Measurements from ENCODE around the gene TMEM184B. TPM values are rescaled to one million over a fixed set of nuclear protein-coding genes. Genes with fewer than 3 reads are reported as not detected.

The TMEM184B gene
- total RNA-seq, 1 donor = 30.0 TPM

DNA sequence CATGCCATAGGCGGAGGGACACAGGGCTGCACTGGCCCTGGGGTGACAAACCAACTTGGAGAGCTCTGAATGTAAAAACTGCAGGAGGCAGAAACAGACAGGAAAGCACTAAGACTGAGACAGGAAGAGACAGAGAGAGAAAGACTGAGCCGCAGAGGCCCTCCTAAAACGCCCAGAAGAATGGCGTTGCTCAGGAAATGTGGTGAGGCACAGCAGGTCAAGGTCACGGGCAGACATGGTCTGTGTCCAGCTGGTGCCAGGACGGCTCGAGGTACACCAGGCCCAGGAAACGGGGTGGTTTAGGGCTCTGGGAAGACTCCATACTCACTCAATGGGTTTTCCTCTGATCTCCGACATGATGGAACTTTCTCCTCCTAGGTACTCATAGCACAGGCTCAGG is 41.9 kb downstream of the TMEM184B start:
- Histone ChIP-seq H4K20me1 (ENCODE audit: insufficient read depth, low read length) (no peaks in the 10 kb centered on the region), H3K27ac (ENCODE audit: low read depth, low read length) (no peak overlapping the region), H3K36me3 (ENCODE audit: insufficient read depth, low read length) (peaks cover 70% of the 10 kb centered on the region), H3K9me3 (ENCODE audit: low read depth, low read length) (no peaks in the 10 kb centered on the region), H3K27me3 (ENCODE audit: insufficient read depth, low read length) (no peaks in the 10 kb centered on the region), H3K4me1 (ENCODE audit: insufficient read depth, low read length) (peaks cover 16% of the 10 kb centered on the region), H3K4me2 (ENCODE audit: insufficient read depth, low read length) (no peak overlapping the region), H2AFZ (ENCODE audit: low read length) (no peak overlapping the region), H3K79me2 (ENCODE audit: insufficient read depth, low read length) (peaks cover 31% of the 10 kb centered on the region), H3K4me3 (ENCODE audit: insufficient read depth, low read length) (no peak overlapping the region)
- TF ChIP-seq, protein P1, sequence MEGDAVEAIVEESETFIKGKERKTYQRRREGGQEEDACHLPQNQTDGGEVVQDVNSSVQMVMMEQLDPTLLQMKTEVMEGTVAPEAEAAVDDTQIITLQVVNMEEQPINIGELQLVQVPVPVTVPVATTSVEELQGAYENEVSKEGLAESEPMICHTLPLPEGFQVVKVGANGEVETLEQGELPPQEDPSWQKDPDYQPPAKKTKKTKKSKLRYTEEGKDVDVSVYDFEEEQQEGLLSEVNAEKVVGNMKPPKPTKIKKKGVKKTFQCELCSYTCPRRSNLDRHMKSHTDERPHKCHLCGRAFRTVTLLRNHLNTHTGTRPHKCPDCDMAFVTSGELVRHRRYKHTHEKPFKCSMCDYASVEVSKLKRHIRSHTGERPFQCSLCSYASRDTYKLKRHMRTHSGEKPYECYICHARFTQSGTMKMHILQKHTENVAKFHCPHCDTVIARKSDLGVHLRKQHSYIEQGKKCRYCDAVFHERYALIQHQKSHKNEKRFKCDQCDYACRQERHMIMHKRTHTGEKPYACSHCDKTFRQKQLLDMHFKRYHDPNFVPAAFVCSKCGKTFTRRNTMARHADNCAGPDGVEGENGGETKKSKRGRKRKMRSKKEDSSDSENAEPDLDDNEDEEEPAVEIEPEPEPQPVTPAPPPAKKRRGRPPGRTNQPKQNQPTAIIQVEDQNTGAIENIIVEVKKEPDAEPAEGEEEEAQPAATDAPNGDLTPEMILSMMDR (IDR thresholded peaks at IDR 0.05; ENCODE audit: extremely low read depth, low read depth, low read length) = no peak
- DNase-seq (ENCODE audit: insufficient read length, low spot score, missing footprints) = peak; percentile 3

DNA sequence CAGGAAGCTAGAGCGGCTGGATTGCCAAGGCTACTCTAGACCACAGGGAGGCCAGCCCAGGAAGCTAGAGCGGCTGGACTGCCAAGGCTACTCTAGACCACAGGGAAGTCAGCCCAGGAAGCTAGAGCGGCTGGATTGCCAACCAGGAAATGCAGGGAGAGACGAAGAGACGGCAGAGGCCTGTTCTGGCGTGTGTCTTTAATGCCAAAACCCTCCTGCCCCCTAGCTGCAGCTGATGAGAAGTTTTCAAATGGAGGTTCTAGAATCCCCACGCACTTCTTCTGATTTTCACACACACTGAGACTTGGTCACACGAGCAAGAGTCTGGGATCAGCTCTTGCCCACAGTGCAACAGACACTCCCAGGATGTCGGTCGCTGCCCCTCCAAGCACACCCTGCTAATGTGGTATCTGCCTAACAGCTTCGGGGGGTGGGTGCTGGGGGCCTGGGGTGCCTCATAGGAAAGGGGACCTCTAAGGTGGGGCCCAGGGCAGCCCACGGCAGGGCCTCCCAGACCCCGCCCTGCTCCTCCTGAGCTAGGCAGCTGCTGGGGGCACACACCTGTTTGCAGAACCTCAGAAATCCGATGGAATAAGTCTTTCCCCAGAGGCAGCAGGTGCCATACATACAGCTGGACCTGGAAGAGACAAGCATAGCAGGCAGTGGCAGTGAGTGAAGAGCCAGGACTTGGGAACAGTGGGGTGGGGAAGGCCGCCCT is 42.5 kb downstream of the TMEM184B start:
- peak; percentile 67 for DNase-seq (ENCODE audit: insufficient read length, low spot score, missing footprints)
- peaks cover 70% of the 10 kb centered on the region for H3K36me3 ChIP-seq (ENCODE audit: insufficient read depth, low read length)
- TF ChIP-seq, protein P1 (IDR thresholded peaks at IDR 0.05; ENCODE audit: extremely low read depth, low read depth, low read length) = peak; percentile 25
- no peak overlapping the region for H2AFZ ChIP-seq (ENCODE audit: low read length)
- H3K4me2 ChIP-seq (ENCODE audit: insufficient read depth, low read length) = no peak overlapping the region
- H3K27me3 ChIP-seq (ENCODE audit: insufficient read depth, low read length) = no peaks in the 10 kb centered on the region
- no peak overlapping the region for H3K4me3 ChIP-seq (ENCODE audit: insufficient read depth, low read length)
- H3K27ac ChIP-seq (ENCODE audit: low read depth, low read length) = peak overlapping the region; percentile 39
- H3K79me2 ChIP-seq (ENCODE audit: insufficient read depth, low read length) = peaks cover 26% of the 10 kb centered on the region
- H4K20me1 ChIP-seq (ENCODE audit: insufficient read depth, low read length) = no peaks in the 10 kb centered on the region
- H3K9me3 ChIP-seq (ENCODE audit: low read depth, low read length) = no peaks in the 10 kb centered on the region
- H3K4me1 ChIP-seq (ENCODE audit: insufficient read depth, low read length) = peaks cover 16% of the 10 kb centered on the region

DNA sequence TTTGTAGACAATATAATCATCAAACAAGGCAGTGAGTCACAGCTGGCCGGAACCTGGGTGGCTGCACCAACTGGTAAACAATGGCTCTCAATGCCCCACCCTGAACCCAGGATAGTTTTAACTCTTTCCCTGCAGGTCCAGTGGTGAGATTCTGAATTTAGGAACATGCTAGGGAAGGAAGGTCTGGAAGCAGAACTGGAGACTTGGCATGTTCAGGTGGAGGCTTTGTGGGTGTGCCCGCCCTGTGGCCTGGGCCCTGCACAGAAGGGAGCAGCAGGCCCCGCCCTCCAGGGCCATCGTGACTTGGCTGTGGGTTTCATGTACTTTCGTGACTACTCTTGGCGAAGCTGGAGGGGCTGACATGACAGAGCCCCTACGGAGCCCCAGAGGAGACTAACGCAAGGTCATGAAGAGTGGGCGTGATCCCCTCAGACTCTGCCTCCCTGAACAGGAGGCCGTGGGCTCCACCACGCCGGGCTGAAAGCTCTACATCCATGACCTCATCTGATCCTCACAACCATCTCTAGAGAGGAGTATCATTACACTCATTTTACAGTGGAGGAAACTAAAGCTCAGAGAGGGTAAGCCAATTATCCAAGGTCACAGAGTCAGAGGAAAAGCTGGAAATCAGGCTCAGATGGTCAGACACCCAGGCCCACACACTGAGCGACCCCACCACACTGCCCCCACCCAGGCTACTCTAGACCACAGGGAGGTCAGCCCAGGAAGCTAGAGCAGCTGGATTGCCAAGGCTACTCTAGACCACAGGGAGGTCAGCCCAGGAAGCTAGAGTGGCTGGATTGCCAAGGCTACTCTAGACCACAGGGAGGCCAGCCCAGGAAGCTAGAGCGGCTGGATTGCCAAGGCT is 43.7 kb downstream of the TMEM184B start:
- Histone ChIP-seq H3K27ac (ENCODE audit: low read depth, low read length) (peak overlapping the region; percentile 86), H3K36me3 (ENCODE audit: insufficient read depth, low read length) (peaks cover 70% of the 10 kb centered on the region), H4K20me1 (ENCODE audit: insufficient read depth, low read length) (no peaks in the 10 kb centered on the region), H3K4me3 (ENCODE audit: insufficient read depth, low read length) (no peak overlapping the region), H3K79me2 (ENCODE audit: insufficient read depth, low read length) (peaks cover 16% of the 10 kb centered on the region), H3K4me2 (ENCODE audit: insufficient read depth, low read length) (peak overlapping the region; percentile 38), H2AFZ (ENCODE audit: low read length) (no peak overlapping the region), H3K4me1 (ENCODE audit: insufficient read depth, low read length) (peaks cover 16% of the 10 kb centered on the region), H3K27me3 (ENCODE audit: insufficient read depth, low read length) (no peaks in the 10 kb centered on the region), H3K9me3 (ENCODE audit: low read depth, low read length) (no peaks in the 10 kb centered on the region)
- peak; percentile 95 for DNase-seq (ENCODE audit: insufficient read length, low spot score, missing footprints)
- TF ChIP-seq, protein P1 (IDR thresholded peaks at IDR 0.05; ENCODE audit: extremely low read depth, low read depth, low read length) = no peak
